DMS 273 treated with DMSO at 0.1 percent for 48 hours (cell line): ENCODE data around the gene SHFL.

Experiments
- DNase-seq: peaks from one replicate; lab custom pipeline; 2025; lab: John Stamatoyannopoulos, UW

SHFL gene

GRCh38 chr19:10134040-10134439, 47.9 kb downstream of the SHFL start:
- DNase-seq = no peak

- DNase-seq = no peak
These were observed 49.6 kb downstream of the SHFL start for GRCh38 chr19:10135551-10136334.

- no peak for DNase-seq
These were observed 50.8 kb downstream of the SHFL start for GRCh38 chr19:10136936-10137335.

GRCh38 chr19:10137751-10138682, 51.9 kb downstream of the SHFL start:
- DNase-seq = no peak

GRCh38 chr19:10138879-10139795, 53.0 kb downstream of the SHFL start:
- no peak for DNase-seq

- no peak for DNase-seq
These were observed 53.8 kb downstream of the SHFL start for GRCh38 chr19:10139952-10140351.

GRCh38 chr19:10141479-10141878, 55.4 kb downstream of the SHFL start:
- no peak for DNase-seq

- no peak for DNase-seq
These were observed 55.9 kb downstream of the SHFL start for GRCh38 chr19:10141973-10142372.
